ENCODE measurements around the gene NSUN6. TPM values are rescaled to one million over a fixed set of nuclear protein-coding genes. Genes with fewer than 3 reads are reported as not detected.

Gene NSUN6
- total RNA-seq, 1 experiment from 2014 or later, result 12.5 TPM

DNA sequence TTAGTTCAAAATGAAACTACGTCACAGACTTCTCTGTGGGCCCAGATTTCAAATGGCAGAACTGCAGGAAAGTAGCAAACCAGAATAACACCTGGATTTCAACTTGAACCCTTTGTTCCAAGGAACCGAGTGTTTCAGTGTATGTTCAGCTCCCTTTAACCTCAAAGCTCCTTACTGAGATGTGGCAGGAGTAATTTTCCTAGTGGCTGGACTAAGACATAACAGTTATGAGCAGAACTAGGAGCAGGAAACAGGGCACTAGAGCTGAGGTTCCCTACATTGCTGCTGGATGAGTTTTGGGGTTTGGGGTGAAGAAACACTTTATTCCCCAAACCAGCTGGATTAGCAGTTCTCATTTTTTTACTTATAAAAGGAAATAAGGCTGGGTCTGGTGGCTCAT lies 50.1 kb downstream of the NSUN6 start:
- peaks cover 3 to 5% of the 10 kb centered on the region in 2 experiments; a peak in 1 of 4 replicates for H3K4me1 ChIP-seq (ENCODE audit: control insufficient read depth in 1 of 2, insufficient read depth in 2 of 2, low read length in 2 of 2)
- no peaks in the 10 kb centered on the region; a peak in 1 of 4 replicates for H3K36me3 ChIP-seq (ENCODE audit: control insufficient read depth in 1 of 2, insufficient read depth in 2 of 2, low read length in 2 of 2)
- H4K20me1 ChIP-seq (ENCODE audit: insufficient read depth), result no peaks in the 10 kb centered on the region
- no peak overlapping the region for H3K4me3 ChIP-seq (replicated peaks in 1 of 2; ENCODE audit: low read depth in 1 of 2, low read length in 2 of 2)
- ATAC-seq (peak; percentile 62), DNase-seq (ENCODE audit: low read depth, low spot score) (no peak)
- no peaks in the 10 kb centered on the region for H3K9me2 ChIP-seq (ENCODE audit: insufficient read depth)
- intact Hi-C loops (cut with micrococcal nuclease), result no loop called here
- H3K79me2 ChIP-seq (ENCODE audit: insufficient read depth, low read length), result no peaks in the 10 kb centered on the region
- TF ChIP-seq FOSL1 (IDR thresholded peaks at IDR 0.05; ENCODE audit: low read depth), result no peak
- TF ChIP-seq YY1 (IDR thresholded peaks at IDR 0.05; ENCODE audit: extremely low read depth, insufficient replicate concordance, low read depth, low read length), result no peak
- no peak for TF ChIP-seq SP1 (IDR thresholded peaks at IDR 0.05; ENCODE audit: low read depth)
- no peak for TF ChIP-seq SRF (IDR thresholded peaks at IDR 0.05; ENCODE audit: low read depth)
- no peak for TF ChIP-seq JUND (IDR thresholded peaks at IDR 0.05)
- TF ChIP-seq EGR1 (IDR thresholded peaks at IDR 0.05; ENCODE audit: low read depth), result no peak
- no peak for TF ChIP-seq CBX3 (IDR thresholded peaks at IDR 0.05; ENCODE audit: low read depth)
- H2AFZ ChIP-seq (ENCODE audit: low read depth, low read length, poor library complexity, severe bottlenecking), result no peak overlapping the region
- ChIA-PET RAD21 (ENCODE audit: low non-redundant PET in 1 of 2, low total read pairs in 2 of 2, uncharacterized antibody in 2 of 2, unreplicated experiment in 2 of 2) (no interaction called here), POLR2A (no interaction called here), CTCF (no interaction called here)
- H3K4me2 ChIP-seq (ENCODE audit: low read length), result no peak overlapping the region
- H3K27me3 ChIP-seq (ENCODE audit: insufficient read depth, low read length), result no peaks in the 10 kb centered on the region
- no TSS peak for BruUV-seq (replicated peaks)
- no peak overlapping the region for H3K9ac ChIP-seq (ENCODE audit: low read length)
- H3K9me3 ChIP-seq (ENCODE audit: control insufficient read depth in 1 of 2, insufficient read depth in 1 of 2, low read depth in 1 of 2, low read length in 2 of 2), result no peaks in the 10 kb centered on the region
- H3K27ac ChIP-seq (ENCODE audit: low read depth, low read length), result no peak overlapping the region

GRCh38 chr10:18599392-18599791 lies 52.0 kb downstream of the NSUN6 start:
- Histone ChIP-seq H3K4me3 (replicated peaks in 1 of 2; ENCODE audit: low read depth in 1 of 2, low read length in 2 of 2) (no peak overlapping the region), H3K27me3 (ENCODE audit: insufficient read depth, low read length) (no peaks in the 10 kb centered on the region), H3K36me3 (ENCODE audit: control insufficient read depth in 1 of 2, insufficient read depth in 2 of 2, low read length in 2 of 2) (peaks cover 0 to 3% of the 10 kb centered on the region in 2 experiments; a peak in 1 of 4 replicates), H3K79me2 (ENCODE audit: insufficient read depth, low read length) (no peaks in the 10 kb centered on the region), H3K4me1 (ENCODE audit: control insufficient read depth in 1 of 2, insufficient read depth in 2 of 2, low read length in 2 of 2) (no peaks in the 10 kb centered on the region), H2AFZ (ENCODE audit: low read depth, low read length, poor library complexity, severe bottlenecking) (no peak overlapping the region), H3K27ac (ENCODE audit: low read depth, low read length) (no peak overlapping the region), H3K9me3 (ENCODE audit: control insufficient read depth in 1 of 2, insufficient read depth in 1 of 2, low read depth in 1 of 2, low read length in 2 of 2) (no peaks in the 10 kb centered on the region), H3K9ac (ENCODE audit: low read length) (no peak overlapping the region), H3K4me2 (ENCODE audit: low read length) (no peak overlapping the region), H3K9me2 (ENCODE audit: insufficient read depth) (no peaks in the 10 kb centered on the region), H4K20me1 (ENCODE audit: insufficient read depth) (no peaks in the 10 kb centered on the region)
- ChIA-PET POLR2A (no interaction called here), CTCF (no interaction called here), RAD21 (ENCODE audit: low non-redundant PET in 1 of 2, low total read pairs in 2 of 2, uncharacterized antibody in 2 of 2, unreplicated experiment in 2 of 2) (no interaction called here)
- ATAC-seq (no peak), DNase-seq (ENCODE audit: low read depth, low spot score) (no peak)
- no TSS peak for BruUV-seq (replicated peaks)
- intact Hi-C loops (cut with micrococcal nuclease), result no loop called here
- TF ChIP-seq, protein P1, sequence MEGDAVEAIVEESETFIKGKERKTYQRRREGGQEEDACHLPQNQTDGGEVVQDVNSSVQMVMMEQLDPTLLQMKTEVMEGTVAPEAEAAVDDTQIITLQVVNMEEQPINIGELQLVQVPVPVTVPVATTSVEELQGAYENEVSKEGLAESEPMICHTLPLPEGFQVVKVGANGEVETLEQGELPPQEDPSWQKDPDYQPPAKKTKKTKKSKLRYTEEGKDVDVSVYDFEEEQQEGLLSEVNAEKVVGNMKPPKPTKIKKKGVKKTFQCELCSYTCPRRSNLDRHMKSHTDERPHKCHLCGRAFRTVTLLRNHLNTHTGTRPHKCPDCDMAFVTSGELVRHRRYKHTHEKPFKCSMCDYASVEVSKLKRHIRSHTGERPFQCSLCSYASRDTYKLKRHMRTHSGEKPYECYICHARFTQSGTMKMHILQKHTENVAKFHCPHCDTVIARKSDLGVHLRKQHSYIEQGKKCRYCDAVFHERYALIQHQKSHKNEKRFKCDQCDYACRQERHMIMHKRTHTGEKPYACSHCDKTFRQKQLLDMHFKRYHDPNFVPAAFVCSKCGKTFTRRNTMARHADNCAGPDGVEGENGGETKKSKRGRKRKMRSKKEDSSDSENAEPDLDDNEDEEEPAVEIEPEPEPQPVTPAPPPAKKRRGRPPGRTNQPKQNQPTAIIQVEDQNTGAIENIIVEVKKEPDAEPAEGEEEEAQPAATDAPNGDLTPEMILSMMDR (IDR thresholded peaks at IDR 0.05 in 2 of 3, conservative IDR thresholded peaks at IDR 0.05 in 1 of 3; ENCODE audit: borderline replicate concordance in 1 of 3, insufficient read depth in 1 of 3, low read depth in 2 of 3, low read length in 2 of 3), result no peak
- TF ChIP-seq ZFX (IDR thresholded peaks at IDR 0.05), result no peak
- no peak for TF ChIP-seq MAX (IDR thresholded peaks at IDR 0.05)
- no peak for TF ChIP-seq ZBTB33 (IDR thresholded peaks at IDR 0.05; ENCODE audit: extremely low read depth, insufficient replicate concordance, low read length)
- no peak for TF ChIP-seq REST (IDR thresholded peaks at IDR 0.05; ENCODE audit: low read depth)
- no peak for TF ChIP-seq TCF7L2 (IDR thresholded peaks at IDR 0.05; ENCODE audit: borderline replicate concordance, extremely low read depth, insufficient read depth, insufficient read length)
- TF ChIP-seq ATF3 (IDR thresholded peaks at IDR 0.05), result no peak
